ENCODE data around the gene MFAP4.

The MFAP4 gene

GRCh38 chr17:19403021-19403420, 16.0 kb upstream of the MFAP4 start:
- no peak overlapping the region for H3K4me3 ChIP-seq (ENCODE audit: low read depth, low read length)
- TF ChIP-seq CTCF (IDR thresholded peaks at IDR 0.05; ENCODE audit: borderline replicate concordance, insufficient read depth, low read depth, low read length), result no peak

GRCh38 chr17:19402171-19402570, 15.2 kb upstream of the MFAP4 start:
- H3K4me3 ChIP-seq (ENCODE audit: low read depth, low read length), result no peak overlapping the region
- TF ChIP-seq CTCF (IDR thresholded peaks at IDR 0.05; ENCODE audit: borderline replicate concordance, insufficient read depth, low read depth, low read length), result no peak

GRCh38 chr17:19401321-19402010, 14.5 kb upstream of the MFAP4 start:
- TF ChIP-seq CTCF (IDR thresholded peaks at IDR 0.05; ENCODE audit: borderline replicate concordance, insufficient read depth, low read depth, low read length), result no peak
- H3K4me3 ChIP-seq (ENCODE audit: low read depth, low read length), result no peak overlapping the region

- no peak overlapping the region for H3K4me3 ChIP-seq (ENCODE audit: low read depth, low read length)
- no peak for TF ChIP-seq CTCF (IDR thresholded peaks at IDR 0.05; ENCODE audit: borderline replicate concordance, insufficient read depth, low read depth, low read length)
Measured at GRCh38 chr17:19399750-19400450, 12.9 kb upstream of the MFAP4 start.

- H3K4me3 ChIP-seq (ENCODE audit: low read depth, low read length), result no peak overlapping the region
- TF ChIP-seq CTCF (IDR thresholded peaks at IDR 0.05; ENCODE audit: borderline replicate concordance, insufficient read depth, low read depth, low read length), result no peak
Measured at GRCh38 chr17:19398301-19399181, 11.6 kb upstream of the MFAP4 start.

GRCh38 chr17:19397556-19398041, 10.6 kb upstream of the MFAP4 start:
- TF ChIP-seq CTCF (IDR thresholded peaks at IDR 0.05; ENCODE audit: borderline replicate concordance, insufficient read depth, low read depth, low read length), result peak; percentile 44; the same call in 1 of the 2 replicates

More at GRCh38 chr17:19397556-19398041, 10.6 kb upstream of the MFAP4 start:
- no peak overlapping the region for H3K4me3 ChIP-seq (ENCODE audit: low read depth, low read length)
